GM12878 (cell line): ENCODE data around the gene MATN1. TPM values are rescaled to one million over a fixed set of nuclear protein-coding genes. Genes with fewer than 3 reads are reported as not detected.
A peak's percentile ranks its signal among the peaks of the same experiment; 100 is the strongest.

ENCODE experiments used
- CUX1 ChIP-seq: IDR thresholded peaks from 2 replicates; pipeline ENCODE4 v1.6.1; 2012; ENCODE audit warnings: improper control_type of control experiment, low read depth, low read length; ENCODE audit not compliant: insufficient replicate concordance
- KDM1A ChIP-seq: fragments of 200-600 bp; sonication (generic); IDR thresholded peaks from 2 replicates; pipeline ENCODE4 v1.6.1; 2016; ENCODE audit warnings: borderline replicate concordance
- MLLT1 ChIP-seq: fragments of 450-650 bp; IDR thresholded peaks from 2 replicates; pipeline ENCODE4 v1.6.1; 2016; ENCODE audit warnings: mild to moderate bottlenecking
- RELA ChIP-seq: fragments of 450-650 bp; IDR thresholded peaks from 2 replicates; pipeline ENCODE4 v1.8.0; 2014; ENCODE audit warnings: borderline replicate concordance; ENCODE audit not compliant: partially characterized antibody
- SMAD1 ChIP-seq: fragments of 450-650 bp; IDR thresholded peaks from 2 replicates; pipeline ENCODE4 v1.6.1; 2018; ENCODE audit warnings: mild to moderate bottlenecking, low read depth; ENCODE audit not compliant: partially characterized antibody
- SPI1 ChIP-seq: IDR thresholded peaks from 2 replicates; pipeline ENCODE4 v1.6.1; 2011; ENCODE audit warnings: low read depth, mild to moderate bottlenecking, low read length, moderate library complexity, borderline replicate concordance; ENCODE audit not compliant: insufficient read depth
- TAF1 ChIP-seq: IDR thresholded peaks from 2 replicates; pipeline ENCODE4 v1.6.1; 2011; ENCODE audit warnings: mild to moderate bottlenecking, low read depth, low read length, borderline replicate concordance
- TCF7 ChIP-seq: IDR thresholded peaks from 2 replicates; pipeline ENCODE4 v1.6.1; 2014; ENCODE audit warnings: antibody characterized with exemption, borderline replicate concordance
- ZBTB4 ChIP-seq: fragments of 450-650 bp; formaldehyde crosslinking; IDR thresholded peaks from 2 replicates; pipeline ENCODE4 v1.4.0; 2022; ENCODE audit warnings: mild to moderate bottlenecking, moderate library complexity
- ZNF207 ChIP-seq: fragments of 450-650 bp; IDR thresholded peaks from 2 replicates; pipeline ENCODE4 v1.6.1; 2014; ENCODE audit warnings: antibody characterized with exemption, mild to moderate bottlenecking, borderline replicate concordance
- polyA plus RNA-seq, 11 experiments: library from polyadenylated mRNA; depleted of rRNA in 4 of 11; unstranded in 6 of 11; stranded (reverse) in 5 of 11; fragments of >200 nt; fragmentation: Nextera tagmentation in 4 of 11; fragmentation: Illumina TruSeq in 1 of 11; extraction: Ambion mirVana in 4 of 11; extraction: Trizol in 1 of 11; gene quantifications; 1 replicate in 1 of 11; 2 replicates in 10 of 11; pipeline versions ENCODE4 v1.2.1 to v1.2.3, GENCODE V29; 2011 to 2016; ENCODE audit warnings: inconsistent platforms in 2 of 11, missing spikeins in 2 of 11, low read depth in 1 of 11
- total RNA-seq, 4 experiments: library from RNA; depleted of rRNA in 3 of 4; stranded (reverse); fragments of >200 nt in 3 of 4; fragmentation: Illumina TruSeq in 1 of 4; extraction: Trizol in 1 of 4; gene quantifications; 2 replicates each; pipeline versions ENCODE4 v1.2.1 to v1.2.3, GENCODE V29; 2013 to 2021
- TF ChIP-seq, protein P1 (sequence below): IDR thresholded peaks from 2 replicates; pipeline ENCODE4 v1.6.1; 2012; ENCODE audit warnings: low read depth, low read length, improper control_type of control experiment
- TF ChIP-seq, protein P2 (sequence below): fragments of 450-650 bp; formaldehyde crosslinking; IDR thresholded peaks from 2 replicates; pipeline ENCODE4 v1.4.0; 2020; ENCODE audit warnings: mild to moderate bottlenecking, moderate library complexity

Gene MATN1
- total and polyA plus RNA-seq, 10 of the 15 experiments (the other 5 are each of a cell fraction or from before 2014, with no cell fraction given) = 0.04 to 0.50 (median 0.10) TPM; not detected in 1

DNA sequence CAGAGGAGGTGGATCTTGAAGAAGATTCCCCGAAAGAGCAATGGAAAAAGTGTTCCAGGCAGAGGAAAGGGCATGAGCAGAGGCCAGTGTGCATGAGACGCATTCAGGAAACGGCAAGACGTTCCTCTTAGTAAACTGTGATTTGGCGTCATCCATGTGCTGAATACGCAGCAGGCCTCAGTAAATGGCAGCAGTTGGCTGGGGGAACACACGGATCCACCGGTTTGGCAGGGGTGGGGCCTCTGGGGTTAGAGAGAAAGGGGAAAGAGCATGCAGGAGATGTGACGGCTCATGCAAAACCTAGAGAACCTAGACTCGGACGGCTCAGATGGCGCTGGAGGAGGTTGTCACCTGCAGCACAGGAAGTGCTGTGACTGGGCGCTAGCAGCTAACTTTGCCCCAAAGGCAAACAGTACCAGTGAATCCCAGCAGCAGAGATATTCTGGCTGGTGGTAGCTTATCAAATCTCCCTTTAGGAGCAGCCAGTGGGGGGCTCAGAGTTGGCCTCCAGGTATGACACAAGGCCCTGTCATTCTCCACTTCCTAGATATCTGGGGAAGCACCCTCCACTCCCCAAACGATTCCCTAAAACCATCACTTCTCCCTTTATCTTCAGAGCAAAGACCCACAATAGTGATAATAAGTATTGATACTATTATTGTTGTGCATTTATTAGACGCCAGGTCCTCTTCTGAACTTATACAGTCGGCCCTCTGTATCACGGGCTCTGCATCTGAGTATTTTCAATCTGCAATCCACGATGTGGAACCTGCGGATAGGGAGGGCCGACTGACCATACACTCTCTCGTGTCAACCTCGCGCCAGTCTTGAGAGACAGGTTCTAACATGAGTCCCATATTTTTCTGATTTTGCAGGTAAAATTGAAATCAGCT, 26.6 kb upstream of the MATN1 start (continued):
- TF ChIP-seq ZBTB4 (CRISPR knock-in tag) (no peak), KDM1A (no peak), ZNF207 (no peak), MLLT1 (no peak), RELA (no peak), CUX1 (no peak), SMAD1 (no peak), TCF7 (no peak), TAF1 (0 out of 2 replicates have a peak, but pooled peaks have one; percentile 20), SPI1 (peak; percentile 62)
- TF ChIP-seq, protein P1, sequence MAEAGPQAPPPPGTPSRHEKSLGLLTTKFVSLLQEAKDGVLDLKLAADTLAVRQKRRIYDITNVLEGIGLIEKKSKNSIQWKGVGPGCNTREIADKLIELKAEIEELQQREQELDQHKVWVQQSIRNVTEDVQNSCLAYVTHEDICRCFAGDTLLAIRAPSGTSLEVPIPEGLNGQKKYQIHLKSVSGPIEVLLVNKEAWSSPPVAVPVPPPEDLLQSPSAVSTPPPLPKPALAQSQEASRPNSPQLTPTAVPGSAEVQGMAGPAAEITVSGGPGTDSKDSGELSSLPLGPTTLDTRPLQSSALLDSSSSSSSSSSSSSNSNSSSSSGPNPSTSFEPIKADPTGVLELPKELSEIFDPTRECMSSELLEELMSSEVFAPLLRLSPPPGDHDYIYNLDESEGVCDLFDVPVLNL = no peak
- TF ChIP-seq, protein P2, sequence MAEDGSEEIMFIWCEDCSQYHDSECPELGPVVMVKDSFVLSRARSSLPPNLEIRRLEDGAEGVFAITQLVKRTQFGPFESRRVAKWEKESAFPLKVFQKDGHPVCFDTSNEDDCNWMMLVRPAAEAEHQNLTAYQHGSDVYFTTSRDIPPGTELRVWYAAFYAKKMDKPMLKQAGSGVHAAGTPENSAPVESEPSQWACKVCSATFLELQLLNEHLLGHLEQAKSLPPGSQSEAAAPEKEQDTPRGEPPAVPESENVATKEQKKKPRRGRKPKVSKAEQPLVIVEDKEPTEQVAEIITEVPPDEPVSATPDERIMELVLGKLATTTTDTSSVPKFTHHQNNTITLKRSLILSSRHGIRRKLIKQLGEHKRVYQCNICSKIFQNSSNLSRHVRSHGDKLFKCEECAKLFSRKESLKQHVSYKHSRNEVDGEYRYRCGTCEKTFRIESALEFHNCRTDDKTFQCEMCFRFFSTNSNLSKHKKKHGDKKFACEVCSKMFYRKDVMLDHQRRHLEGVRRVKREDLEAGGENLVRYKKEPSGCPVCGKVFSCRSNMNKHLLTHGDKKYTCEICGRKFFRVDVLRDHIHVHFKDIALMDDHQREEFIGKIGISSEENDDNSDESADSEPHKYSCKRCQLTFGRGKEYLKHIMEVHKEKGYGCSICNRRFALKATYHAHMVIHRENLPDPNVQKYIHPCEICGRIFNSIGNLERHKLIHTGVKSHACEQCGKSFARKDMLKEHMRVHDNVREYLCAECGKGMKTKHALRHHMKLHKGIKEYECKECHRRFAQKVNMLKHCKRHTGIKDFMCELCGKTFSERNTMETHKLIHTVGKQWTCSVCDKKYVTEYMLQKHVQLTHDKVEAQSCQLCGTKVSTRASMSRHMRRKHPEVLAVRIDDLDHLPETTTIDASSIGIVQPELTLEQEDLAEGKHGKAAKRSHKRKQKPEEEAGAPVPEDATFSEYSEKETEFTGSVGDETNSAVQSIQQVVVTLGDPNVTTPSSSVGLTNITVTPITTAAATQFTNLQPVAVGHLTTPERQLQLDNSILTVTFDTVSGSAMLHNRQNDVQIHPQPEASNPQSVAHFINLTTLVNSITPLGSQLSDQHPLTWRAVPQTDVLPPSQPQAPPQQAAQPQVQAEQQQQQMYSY (CRISPR knock-in tag) = no peak
